IMR-90 (cell line): ENCODE results near the gene KIF13A. TPM values are rescaled to one million over a fixed set of nuclear protein-coding genes. Genes with fewer than 3 reads are reported as not detected.
A peak's percentile ranks its signal among the peaks of the same experiment; 100 is the strongest.
"Not testable (repeated sequence)": the region's sequence is repeated elsewhere in the genome, so short reads cannot be mapped to it uniquely, and the experiment has no call there.

Source experiments
- ATAC-seq: fragments of 200-7000 bp; cut with Tn5 transposase; 2 replicates; pipeline ENCODE4 v1.9.1; 2020; ENCODE audit warnings: low read depth, mild to moderate bottlenecking, moderate library complexity
- BruUV-seq: library from RNA; stranded (reverse); fragments of 400-500 nt; replicated peaks from 2 replicates; lab custom pipeline; 2021; lab: Mats Ljungman, UMichigan
- CTCF ChIA-PET: fragments of 300-600 bp; formaldehyde crosslinking; extraction: SDS; loops from one replicate; lab custom pipeline; 2021; ENCODE audit warnings: antibody characterized with exemption; lab: Yijun Ruan, JAX
- POLR2A ChIA-PET: fragments of 300-600 bp; sonication (Branson Sonifier 250); formaldehyde crosslinking; loops from one replicate; lab custom pipeline; 2022; ENCODE audit warnings: antibody characterized with exemption; ENCODE audit not compliant: unreplicated experiment; lab: Charles Lee
- DNase-seq: peaks from one replicate; pipeline ENCODE4 v3.0.0; 2013
- H2AFZ ChIP-seq: replicated peaks from 2 replicates; pipeline ENCODE3; 2013; ENCODE audit warnings: low read length, mild to moderate bottlenecking; ENCODE audit not compliant: poor library complexity
- H2AK5ac ChIP-seq: 2 replicates; pipeline ENCODE4 v1.6.1; 2013; ENCODE audit warnings: low read depth, low read length, inconsistent platforms
- H2AK9ac ChIP-seq: replicated peaks from 2 replicates; pipeline ENCODE3; 2013; ENCODE audit warnings: mild to moderate bottlenecking, low read depth, low read length, moderate library complexity; ENCODE audit not compliant: poor library complexity
- H2BK120ac ChIP-seq: 2 replicates; pipeline ENCODE4 v1.6.1; 2013; ENCODE audit warnings: low read depth, low read length, inconsistent platforms
- H2BK15ac ChIP-seq: 3 replicates; pipeline ENCODE4 v1.6.1; 2013; ENCODE audit warnings: low read depth, low read length, inconsistent platforms
- H2BK20ac ChIP-seq: 2 replicates; pipeline ENCODE4 v1.6.1; 2013; ENCODE audit warnings: low read depth, mild to moderate bottlenecking, inconsistent platforms, low read length, moderate library complexity
- H2BK5ac ChIP-seq: 2 replicates; pipeline ENCODE4 v1.6.1; 2013; ENCODE audit warnings: mild to moderate bottlenecking, low read depth, low read length, inconsistent platforms; ENCODE audit not compliant: poor library complexity, severe bottlenecking
- H3K14ac ChIP-seq: replicated peaks from 2 replicates; pipeline ENCODE4 v1.6.1; 2013; ENCODE audit warnings: low read depth, low read length, inconsistent platforms
- H3K18ac ChIP-seq: 2 replicates; pipeline ENCODE4 v1.6.1; 2013; ENCODE audit warnings: low read depth, low read length, control low read depth
- H3K23ac ChIP-seq: 2 replicates; pipeline ENCODE4 v1.6.1; 2013; ENCODE audit warnings: low read depth, low read length, inconsistent platforms
- H3K27ac ChIP-seq: 2 replicates; pipeline ENCODE4 v1.5.1; 2013; ENCODE audit warnings: mild to moderate bottlenecking, control low read depth, low read length; ENCODE audit not compliant: insufficient read depth
- H3K27me3 ChIP-seq: 2 replicates; pipeline ENCODE4 v1.6.1; 2013; ENCODE audit warnings: low read length; ENCODE audit not compliant: control insufficient read depth, insufficient read depth
- H3K36me3 ChIP-seq: 2 replicates; pipeline ENCODE4 v1.6.1; 2013; ENCODE audit warnings: low read length, mixed read lengths; ENCODE audit not compliant: control insufficient read depth, insufficient read depth
- H3K4ac ChIP-seq: 2 replicates; pipeline ENCODE4 v1.6.1; 2013; ENCODE audit warnings: low read depth, low read length, inconsistent platforms
- H3K4me1 ChIP-seq: 2 replicates; pipeline ENCODE4 v1.6.1; 2013; ENCODE audit warnings: low read length, mixed read lengths; ENCODE audit not compliant: control insufficient read depth, insufficient read depth
- H3K4me2 ChIP-seq: 2 replicates; pipeline ENCODE4 v1.6.1; 2013; ENCODE audit warnings: low read depth, mild to moderate bottlenecking, control low read depth, low read length, moderate library complexity
- H3K4me3 ChIP-seq: 2 replicates; pipeline ENCODE4 v1.5.1; 2013; ENCODE audit warnings: low read depth, mild to moderate bottlenecking, control low read depth, low read length, moderate library complexity; ENCODE audit not compliant: insufficient read depth
- H3K56ac ChIP-seq: 2 replicates; pipeline ENCODE4 v1.6.1; 2013; ENCODE audit warnings: low read length, inconsistent platforms; ENCODE audit not compliant: insufficient read depth; ENCODE audit errors: extremely low read depth
- H3K79me1 ChIP-seq, 2 experiments: 2 replicates each; pipeline ENCODE4 v1.6.1; 2013; ENCODE audit warnings: low read length in 2 of 2, inconsistent platforms in 1 of 2, low read depth in 1 of 2
- H3K9ac ChIP-seq: 2 replicates; pipeline ENCODE4 v1.6.1; 2013; ENCODE audit warnings: low read depth, low read length, control low read depth
- H3K9me1 ChIP-seq: 2 replicates; pipeline ENCODE4 v1.6.1; 2013; ENCODE audit warnings: low read length, inconsistent platforms; ENCODE audit not compliant: insufficient read depth
- H3K9me3 ChIP-seq: 2 replicates; pipeline ENCODE4 v1.6.1; 2013; ENCODE audit warnings: low read length; ENCODE audit not compliant: control insufficient read depth, insufficient read depth
- H4K20me1 ChIP-seq: 2 replicates; pipeline ENCODE4 v1.6.1; 2013; ENCODE audit warnings: low read length, inconsistent platforms; ENCODE audit not compliant: insufficient read depth
- H4K5ac ChIP-seq: 2 replicates; pipeline ENCODE4 v1.6.1; 2013; ENCODE audit warnings: mild to moderate bottlenecking, low read depth, low read length, control low read depth
- H4K8ac ChIP-seq, 2 experiments: 2 replicates each; pipeline ENCODE4 v1.6.1; 2013; ENCODE audit warnings: low read depth in 2 of 2, low read length in 2 of 2, control low read depth in 1 of 2, inconsistent platforms in 1 of 2
- H4K91ac ChIP-seq: 2 replicates; pipeline ENCODE4 v1.6.1; 2013; ENCODE audit warnings: low read depth, low read length, inconsistent platforms; ENCODE audit not compliant: insufficient read depth
- CEBPB ChIP-seq: IDR thresholded peaks from 2 replicates; pipeline ENCODE4 v1.6.1; 2012; ENCODE audit warnings: low read depth, low read length, improper control_type of control experiment
- MAFK ChIP-seq: IDR thresholded peaks from 2 replicates; pipeline ENCODE4 v1.6.1; 2012; ENCODE audit warnings: low read depth, low read length, improper control_type of control experiment
- RCOR1 ChIP-seq: IDR thresholded peaks from 2 replicates; pipeline ENCODE4 v1.6.1; 2012; ENCODE audit warnings: mild to moderate bottlenecking, low read length, improper control_type of control experiment; ENCODE audit not compliant: insufficient replicate concordance
- SMC3 ChIP-seq: fragments of 150-350 bp; IDR thresholded peaks from 2 replicates; pipeline ENCODE4 v1.6.1; 2016; ENCODE audit warnings: low read depth, mild to moderate bottlenecking, antibody characterized with exemption, low read length, moderate library complexity
- WGBS, 2 experiments: methylation state at CpG; one replicate each; pipeline versions ENCODE4 v1.1.5 to v1.1.7; 2013; ENCODE audit warnings: missing lambda C conversion rate in 2 of 2; ENCODE audit not compliant: insufficient read length in 1 of 2; ENCODE audit errors: extremely low coverage in 2 of 2; 5-methylcytosine and 5-hydroxymethylcytosine counted together
- dilution Hi-C: fragments of 300-500 bp; cut with HindIII; formaldehyde crosslinking; loops from one replicate; pipeline ENCODE4 v1.14.3; 2018; ENCODE audit warnings: low sequenced_read_pairs; ENCODE audit not compliant: unreplicated experiment
- in situ Hi-C: fragments of 300-500 bp; cut with MboI; formaldehyde crosslinking; loops from 3 replicates; pipeline ENCODE4 v1.14.3; 2019; ENCODE audit warnings: low sequenced_read_pairs, inconsistent platforms, mixed read lengths
- intact Hi-C: fragments of 100-400 bp; cut with micrococcal nuclease; formaldehyde crosslinking; loops from 2 replicates; pipeline ENCODE4 v1.10.0; 2022
- polyA plus RNA-seq, 3 experiments: library from polyadenylated mRNA; depleted of rRNA; stranded (reverse); fragments of >200 nt; gene quantifications; 2 replicates each; pipeline ENCODE4 v1.2.3, GENCODE V29; 2012; ENCODE audit warnings: low replicate concordance in 1 of 3
- total RNA-seq: library from RNA; depleted of rRNA; stranded (reverse); fragments of >200 nt; gene quantifications from 2 replicates; pipeline ENCODE4 v1.2.3, GENCODE V29; 2012
- TF ChIP-seq, protein P1 (sequence below): fragments of 150-350 bp; IDR thresholded peaks from 2 replicates; pipeline ENCODE4 v1.6.1; 2016; ENCODE audit warnings: low read depth, mild to moderate bottlenecking, low read length, moderate library complexity, borderline replicate concordance

The KIF13A gene
- total and polyA plus RNA-seq, 2 of the 4 experiments (the other 2 are of a cell fraction) = 23.3 to 51.8 TPM

DNA sequence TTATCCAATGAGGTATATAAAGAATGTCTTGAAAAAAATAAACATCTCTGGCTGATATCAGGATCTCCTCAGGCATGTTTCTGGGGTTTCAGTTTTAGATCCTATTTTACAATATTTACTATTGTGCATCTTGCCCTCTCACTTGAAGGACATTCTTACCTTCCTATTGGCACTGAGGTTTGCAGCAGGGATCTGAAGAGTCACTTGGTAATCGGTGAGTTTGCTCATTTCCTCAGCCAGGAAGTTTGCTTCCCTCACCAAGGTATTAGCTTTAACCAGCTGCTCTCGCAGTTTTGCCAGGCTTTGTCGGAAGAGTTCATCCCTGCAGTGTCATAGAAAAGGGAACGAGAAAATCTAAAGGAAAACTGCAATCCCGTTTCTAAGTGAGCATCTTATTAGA, 178.8 kb downstream of the KIF13A start:
- dilution Hi-C loops = no loop called here
- Histone ChIP-seq H3K56ac (no peak overlapping the region), H4K20me1 (no peaks in the 10 kb centered on the region), H3K23ac (no peak overlapping the region), H2BK5ac (no peak overlapping the region), H3K79me1 (peaks cover 5 to 7% of the 10 kb centered on the region in 2 experiments; a peak in 2 of 4 replicates), H3K27me3 (no peaks in the 10 kb centered on the region), H3K4me2 (peak overlapping the region; percentile 39; the same call in 1 of the 2 replicates), H2AK5ac (no peak overlapping the region), H2AK9ac (no peak overlapping the region), H3K4me1 (peaks cover 5% of the 10 kb centered on the region), H2BK20ac (no peak overlapping the region), H3K4ac (no peak overlapping the region), H3K9ac (no peak overlapping the region), H3K18ac (no peak overlapping the region), H4K8ac (no peak overlapping the region), H3K14ac (0 out of 2 replicates have a peak overlapping the region, but pooled peaks have one; percentile 17), H3K36me3 (peaks cover 12% of the 10 kb centered on the region), H4K91ac (no peak overlapping the region), H2BK120ac (no peak overlapping the region), H2BK15ac (no peak overlapping the region), H4K5ac (no peak overlapping the region), H3K9me1 (0 out of 2 replicates have a peak, but pooled peaks cover 2% of the 10 kb centered on the region), H3K27ac (no peak overlapping the region; the same call in 1 of the 2 replicates), H3K4me3 (no peak overlapping the region), H2AFZ (no peak overlapping the region), H3K9me3 (no peaks in the 10 kb centered on the region)
- in situ Hi-C loops = no loop called here
- POLR2A ChIA-PET = no interaction called here
- CTCF ChIA-PET = no interaction called here
- ATAC-seq (peak; percentile 67), DNase-seq (peak; percentile 37)
- BruUV-seq = no TSS peak
- intact Hi-C loops = no loop called here
- no CpG with 5 or more reads among the region's 5 CpGs for WGBS, 2 experiments
- TF ChIP-seq SMC3 (no peak), RCOR1 (no peak), MAFK (no peak), CEBPB (no peak)
- TF ChIP-seq, protein P1, sequence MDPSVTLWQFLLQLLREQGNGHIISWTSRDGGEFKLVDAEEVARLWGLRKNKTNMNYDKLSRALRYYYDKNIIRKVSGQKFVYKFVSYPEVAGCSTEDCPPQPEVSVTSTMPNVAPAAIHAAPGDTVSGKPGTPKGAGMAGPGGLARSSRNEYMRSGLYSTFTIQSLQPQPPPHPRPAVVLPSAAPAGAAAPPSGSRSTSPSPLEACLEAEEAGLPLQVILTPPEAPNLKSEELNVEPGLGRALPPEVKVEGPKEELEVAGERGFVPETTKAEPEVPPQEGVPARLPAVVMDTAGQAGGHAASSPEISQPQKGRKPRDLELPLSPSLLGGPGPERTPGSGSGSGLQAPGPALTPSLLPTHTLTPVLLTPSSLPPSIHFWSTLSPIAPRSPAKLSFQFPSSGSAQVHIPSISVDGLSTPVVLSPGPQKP = no peak

GRCh38 chr6:17807431-17807830, 180.0 kb downstream of the KIF13A start:
- H4K5ac ChIP-seq, H2BK5ac ChIP-seq, H3K4me3 ChIP-seq, H3K79me1 ChIP-seq, DNase-seq, H3K4ac ChIP-seq, H3K4me2 ChIP-seq, H2BK20ac ChIP-seq, H3K18ac ChIP-seq, H2AK9ac ChIP-seq, H3K27me3 ChIP-seq, H2AK5ac ChIP-seq, H3K14ac ChIP-seq, H2BK15ac ChIP-seq, H3K9me1 ChIP-seq, H3K23ac ChIP-seq, intact Hi-C loops, H3K9me3 ChIP-seq, dilution Hi-C loops, H4K20me1 ChIP-seq, ATAC-seq, H3K9ac ChIP-seq, H2BK120ac ChIP-seq, H3K4me1 ChIP-seq, BruUV-seq, H4K91ac ChIP-seq, H2AFZ ChIP-seq, POLR2A ChIA-PET, H3K27ac ChIP-seq, in situ Hi-C loops, CTCF ChIA-PET, H3K56ac ChIP-seq, H4K8ac ChIP-seq: not testable (repeated sequence)
- WGBS, 2 experiments = no CpG with 5 or more reads among the region's 5 CpGs
- H3K36me3 ChIP-seq = peaks cover 13% of the 10 kb centered on the region
